PC-9 (cell line): ENCODE data around the gene CRTC3.
"Not testable (repeated sequence)": the region's sequence is repeated elsewhere in the genome, so short reads cannot be mapped to it uniquely, and the experiment has no call there.

ENCODE experiments used
- EZH2 ChIP-seq: fragments of 200-600 bp; sonication (generic); IDR thresholded peaks from 2 replicates; pipeline ENCODE4 v1.8.0; 2017; ENCODE audit warnings: antibody characterized with exemption, low read depth
- TF ChIP-seq, protein P1 (sequence below): fragments of 200-600 bp; sonication (generic); conservative IDR thresholded peaks from 2 replicates; pipeline ENCODE4 v1.6.1; 2017; ENCODE audit warnings: mixed run types, antibody characterized with exemption, mild to moderate bottlenecking, moderate library complexity

DNA sequence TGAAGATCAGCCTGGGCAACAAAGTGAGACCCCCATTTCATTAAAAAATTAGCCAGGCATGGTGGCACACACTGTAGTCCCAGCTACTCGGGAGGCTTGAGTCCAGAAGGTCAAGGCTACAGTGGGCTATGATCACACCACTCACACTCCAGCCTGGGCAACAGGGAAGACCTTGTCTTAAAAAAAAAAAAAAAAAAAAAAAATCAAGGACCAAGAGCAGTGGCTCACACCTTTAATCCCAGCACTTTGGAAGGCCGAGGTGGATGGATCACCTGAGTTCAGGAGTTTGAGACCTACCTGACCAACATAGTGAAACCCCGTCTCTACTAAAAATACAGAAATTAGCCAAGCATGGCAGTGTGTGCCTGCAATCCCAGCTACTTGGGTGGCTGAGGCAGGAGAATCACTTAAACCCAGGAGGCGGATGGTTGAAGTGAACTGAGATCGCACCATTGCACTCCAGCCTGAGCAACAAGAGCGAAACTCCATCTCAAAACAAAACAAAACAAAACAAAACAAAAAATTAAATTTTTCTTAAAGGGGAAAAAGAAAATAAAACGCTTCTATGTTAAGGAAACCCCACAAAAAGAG is 138.1 kb downstream of the CRTC3 start:
- TF ChIP-seq, protein P1, sequence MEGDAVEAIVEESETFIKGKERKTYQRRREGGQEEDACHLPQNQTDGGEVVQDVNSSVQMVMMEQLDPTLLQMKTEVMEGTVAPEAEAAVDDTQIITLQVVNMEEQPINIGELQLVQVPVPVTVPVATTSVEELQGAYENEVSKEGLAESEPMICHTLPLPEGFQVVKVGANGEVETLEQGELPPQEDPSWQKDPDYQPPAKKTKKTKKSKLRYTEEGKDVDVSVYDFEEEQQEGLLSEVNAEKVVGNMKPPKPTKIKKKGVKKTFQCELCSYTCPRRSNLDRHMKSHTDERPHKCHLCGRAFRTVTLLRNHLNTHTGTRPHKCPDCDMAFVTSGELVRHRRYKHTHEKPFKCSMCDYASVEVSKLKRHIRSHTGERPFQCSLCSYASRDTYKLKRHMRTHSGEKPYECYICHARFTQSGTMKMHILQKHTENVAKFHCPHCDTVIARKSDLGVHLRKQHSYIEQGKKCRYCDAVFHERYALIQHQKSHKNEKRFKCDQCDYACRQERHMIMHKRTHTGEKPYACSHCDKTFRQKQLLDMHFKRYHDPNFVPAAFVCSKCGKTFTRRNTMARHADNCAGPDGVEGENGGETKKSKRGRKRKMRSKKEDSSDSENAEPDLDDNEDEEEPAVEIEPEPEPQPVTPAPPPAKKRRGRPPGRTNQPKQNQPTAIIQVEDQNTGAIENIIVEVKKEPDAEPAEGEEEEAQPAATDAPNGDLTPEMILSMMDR = not testable (repeated sequence)
- TF ChIP-seq EZH2 = not testable (repeated sequence)
